PC-3 (cell line): ENCODE measurements around the gene GFOD2.

Source experiments
- CTCF ChIP-seq: fragments of 300-600 bp; sonication (generic); conservative IDR thresholded peaks from 2 replicates; pipeline ENCODE4 v1.5.1; 2017; ENCODE audit warnings: antibody characterized with exemption, low read depth, mild to moderate bottlenecking, low read length
- EZH2 ChIP-seq: fragments of 300-600 bp; sonication (generic); IDR thresholded peaks from one replicate; pipeline ENCODE4 v1.6.1; 2017; ENCODE audit warnings: antibody characterized with exemption, mild to moderate bottlenecking, low read length; ENCODE audit not compliant: unreplicated experiment
- EZH2phosphoT487 ChIP-seq: fragments of 300-600 bp; sonication (generic); IDR thresholded peaks from 2 replicates; pipeline ENCODE4 v1.6.1; 2018; ENCODE audit warnings: mild to moderate bottlenecking, antibody characterized with exemption, low read length, borderline replicate concordance

- no peak for TF ChIP-seq EZH2
- no peak for TF ChIP-seq CTCF
- TF ChIP-seq EZH2phosphoT487 = no peak
Measured at GRCh38 chr16:67719778-67720144, 645 bp upstream of the GFOD2 start.
